ENCODE measurements around the gene POLR2M.

POLR2M gene

GRCh38 chr15:57706405-57707209 lies at the start of gene POLR2M:
Gene POLR2M, plus strand, starts transcription at chr15:57706714. Its CDS starts 129 bp downstream, at chr15:57706843.
- DNase-seq (ENCODE audit: low read depth): peak; percentile 77

- DNase-seq (ENCODE audit: low read depth): no peak
These were observed 48.9 kb upstream of the POLR2M start for GRCh38 chr15:57657619-57658018.

GRCh38 chr15:57662091-57662744 lies 44.3 kb upstream of the POLR2M start:
- no peak for DNase-seq (ENCODE audit: low read depth)

GRCh38 chr15:57662802-57663201 lies 43.7 kb upstream of the POLR2M start:
- no peak for DNase-seq (ENCODE audit: low read depth)

- DNase-seq (ENCODE audit: low read depth): no peak
These were observed 43.3 kb upstream of the POLR2M start for GRCh38 chr15:57663262-57663661.

GRCh38 chr15:57665194-57665593 lies 41.3 kb upstream of the POLR2M start:
- DNase-seq (ENCODE audit: low read depth): no peak

GRCh38 chr15:57665939-57666338 lies 40.6 kb upstream of the POLR2M start:
- DNase-seq (ENCODE audit: low read depth): no peak

GRCh38 chr15:57667171-57667849 lies 39.2 kb upstream of the POLR2M start:
- DNase-seq (ENCODE audit: low read depth): no peak

GRCh38 chr15:57668016-57668415 lies 38.5 kb upstream of the POLR2M start:
- no peak for DNase-seq (ENCODE audit: low read depth)

GRCh38 chr15:57671636-57672035 lies 34.9 kb upstream of the POLR2M start:
- DNase-seq (ENCODE audit: low read depth): no peak

GRCh38 chr15:57675481-57676181 lies 30.9 kb upstream of the POLR2M start:
- no peak for DNase-seq (ENCODE audit: low read depth)

GRCh38 chr15:57676585-57676984 lies 29.9 kb upstream of the POLR2M start:
- DNase-seq (ENCODE audit: low read depth): no peak

GRCh38 chr15:57677204-57677603 lies 29.3 kb upstream of the POLR2M start:
- no peak for DNase-seq (ENCODE audit: low read depth)

- DNase-seq (ENCODE audit: low read depth): no peak
These were observed 26.5 kb upstream of the POLR2M start for GRCh38 chr15:57680021-57680420.

- no peak for DNase-seq (ENCODE audit: low read depth)
These were observed 25.5 kb upstream of the POLR2M start for GRCh38 chr15:57681011-57681410.

GRCh38 chr15:57683481-57683880 lies 23.0 kb upstream of the POLR2M start:
- no peak for DNase-seq (ENCODE audit: low read depth)

GRCh38 chr15:57684491-57685151 lies 21.9 kb upstream of the POLR2M start:
- DNase-seq (ENCODE audit: low read depth): no peak

- DNase-seq (ENCODE audit: low read depth): no peak
These were observed 21.0 kb upstream of the POLR2M start for GRCh38 chr15:57685306-57686095.

- DNase-seq (ENCODE audit: low read depth): no peak
These were observed 19.9 kb upstream of the POLR2M start for GRCh38 chr15:57686657-57687056.

- no peak for DNase-seq (ENCODE audit: low read depth)
These were observed 16.1 kb upstream of the POLR2M start for GRCh38 chr15:57690341-57690966.

- DNase-seq (ENCODE audit: low read depth): no peak
These were observed 15.4 kb upstream of the POLR2M start for GRCh38 chr15:57691082-57691481.

All from stimulated activated CD8-positive, alpha-beta memory T cell treated with anti-CD3 and anti-CD28 coated beads, Interleukin-15, amount 100 ng/mL, for 1 hour (primary cell).